MM.1S (cell line): ENCODE results near the gene ATP5ME.

Experiments used
- DNase-seq: peaks from one replicate; pipeline ENCODE4 v3.0.0-alpha.2; 2015
- H2AFZ ChIP-seq: fragments of 300-600 bp; sonication (generic); 2 replicates; pipeline ENCODE4 v1.6.0; 2016; ENCODE audit warnings: antibody characterized with exemption, low read length
- H3F3A ChIP-seq: fragments of 300-600 bp; sonication (generic); 2 replicates; pipeline ENCODE4 v1.6.1; 2016; ENCODE audit warnings: mild to moderate bottlenecking, antibody characterized with exemption, low read length, moderate library complexity, mixed read lengths; ENCODE audit not compliant: insufficient read depth
- H3K27ac ChIP-seq: fragments of 300-600 bp; sonication (generic); 2 replicates; pipeline ENCODE4 v1.5.1; 2016; ENCODE audit warnings: mild to moderate bottlenecking, low read length
- H3K27me3 ChIP-seq: fragments of 300-600 bp; sonication (generic); replicated peaks from 2 replicates; pipeline ENCODE4 v1.6.0; 2016; ENCODE audit warnings: low read length; ENCODE audit not compliant: insufficient read depth
- H3K36me3 ChIP-seq: fragments of 300-600 bp; sonication (generic); replicated peaks from 2 replicates; pipeline ENCODE4 v1.6.1; 2016; ENCODE audit warnings: mild to moderate bottlenecking, low read length, mixed read lengths; ENCODE audit not compliant: insufficient read depth
- H3K4me1 ChIP-seq: fragments of 300-600 bp; sonication (generic); 2 replicates; pipeline ENCODE4 v1.6.1; 2016; ENCODE audit warnings: low read length, mixed read lengths
- H3K4me2 ChIP-seq: fragments of 300-600 bp; sonication (generic); 2 replicates; pipeline ENCODE4 v1.6.0; 2016; ENCODE audit warnings: low read depth, low read length
- H3K4me3 ChIP-seq: fragments of 300-600 bp; sonication (generic); 2 replicates; pipeline ENCODE4 v1.5.1; 2016; ENCODE audit warnings: low read length, mixed read lengths
- H3K79me2 ChIP-seq: fragments of 300-600 bp; sonication (generic); 2 replicates; pipeline ENCODE4 v1.6.1; 2016; ENCODE audit warnings: mixed run types, low read length, mixed read lengths
- H3K9ac ChIP-seq: fragments of 300-600 bp; sonication (generic); 2 replicates; pipeline ENCODE4 v1.6.1; 2016; ENCODE audit warnings: low read length, mixed read lengths
- H3K9me2 ChIP-seq: fragments of 300-600 bp; sonication (generic); replicated peaks from 2 replicates; pipeline ENCODE4 v1.6.1; 2016; ENCODE audit warnings: mild to moderate bottlenecking, low read length, mixed read lengths; ENCODE audit not compliant: insufficient read depth
- H3K9me3 ChIP-seq: fragments of 300-600 bp; sonication (generic); replicated peaks from 2 replicates; pipeline ENCODE4 v1.6.1; 2016; ENCODE audit warnings: mild to moderate bottlenecking, low read length, mixed read lengths; ENCODE audit not compliant: insufficient read depth
- H4K20me1 ChIP-seq: fragments of 300-600 bp; sonication (generic); 2 replicates; pipeline ENCODE4 v1.6.1; 2016; ENCODE audit warnings: mild to moderate bottlenecking, low read length, moderate library complexity, mixed read lengths; ENCODE audit not compliant: insufficient read depth
- CTCF ChIP-seq: fragments of 300-600 bp; sonication (generic); IDR thresholded peaks from 2 replicates; pipeline ENCODE4 v1.5.1; 2016; ENCODE audit warnings: antibody characterized with exemption, low read length, mixed read lengths
- EZH2 ChIP-seq: fragments of 300-600 bp; sonication (generic); optimal IDR thresholded peaks from 2 replicates; pipeline ENCODE3; 2017; ENCODE audit warnings: low read depth, mild to moderate bottlenecking, antibody characterized with exemption, low read length, mixed read lengths
- EZH2phosphoT487 ChIP-seq: fragments of 300-600 bp; sonication (generic); IDR thresholded peaks from 2 replicates; pipeline ENCODE4 v1.6.1; 2018; ENCODE audit warnings: antibody characterized with exemption, low read length

The ATP5ME gene

GRCh38 chr4:661231-661630 is 12.8 kb downstream of the ATP5ME start:
- TF ChIP-seq EZH2: no peak
- TF ChIP-seq CTCF: no peak
- no peak overlapping the region for H3K9ac ChIP-seq
- H3K4me1 ChIP-seq: no peaks in the 10 kb centered on the region
- no peak overlapping the region for H3K4me3 ChIP-seq
- no peaks in the 10 kb centered on the region for H4K20me1 ChIP-seq
- no peaks in the 10 kb centered on the region for H3K36me3 ChIP-seq
- no peak for DNase-seq
- H2AFZ ChIP-seq: no peak overlapping the region
- no peaks in the 10 kb centered on the region for H3K27me3 ChIP-seq
- H3K4me2 ChIP-seq: no peak overlapping the region
- H3F3A ChIP-seq: no peaks in the 10 kb centered on the region
- H3K79me2 ChIP-seq: no peaks in the 10 kb centered on the region
- H3K9me3 ChIP-seq: no peaks in the 10 kb centered on the region
- H3K27ac ChIP-seq: no peak overlapping the region
- H3K9me2 ChIP-seq: no peaks in the 10 kb centered on the region

- Histone ChIP-seq H3K9me3 (no peaks in the 10 kb centered on the region), H3F3A (no peaks in the 10 kb centered on the region), H3K9me2 (no peaks in the 10 kb centered on the region), H3K36me3 (no peaks in the 10 kb centered on the region), H3K79me2 (no peaks in the 10 kb centered on the region), H4K20me1 (no peaks in the 10 kb centered on the region), H3K9ac (no peak overlapping the region), H3K4me2 (no peak overlapping the region), H3K4me3 (no peak overlapping the region), H3K4me1 (no peaks in the 10 kb centered on the region), H3K27me3 (no peaks in the 10 kb centered on the region), H3K27ac (no peak overlapping the region), H2AFZ (no peak overlapping the region)
- TF ChIP-seq EZH2: no peak
- no peak for TF ChIP-seq EZH2phosphoT487
- no peak for DNase-seq
Measured at GRCh38 chr4:660401-660800, 13.7 kb downstream of the ATP5ME start.

GRCh38 chr4:659851-660250 is 14.2 kb downstream of the ATP5ME start:
- no peak overlapping the region for H2AFZ ChIP-seq
- no peaks in the 10 kb centered on the region for H3K36me3 ChIP-seq
- no peak for TF ChIP-seq EZH2phosphoT487
- no peak for TF ChIP-seq EZH2
- TF ChIP-seq CTCF: no peak
- H3K4me2 ChIP-seq: no peak overlapping the region
- no peaks in the 10 kb centered on the region for H4K20me1 ChIP-seq
- H3K79me2 ChIP-seq: no peaks in the 10 kb centered on the region
- no peak overlapping the region for H3K9ac ChIP-seq
- DNase-seq: no peak
- no peak overlapping the region for H3K4me3 ChIP-seq
- no peak overlapping the region for H3K27ac ChIP-seq
- no peaks in the 10 kb centered on the region for H3K4me1 ChIP-seq
- H3K9me3 ChIP-seq: no peaks in the 10 kb centered on the region
- H3K27me3 ChIP-seq: no peaks in the 10 kb centered on the region
- no peaks in the 10 kb centered on the region for H3K9me2 ChIP-seq
- no peaks in the 10 kb centered on the region for H3F3A ChIP-seq

- DNase-seq: no peak
- no peaks in the 10 kb centered on the region for H3K36me3 ChIP-seq
- no peaks in the 10 kb centered on the region for H3K4me1 ChIP-seq
- H3K79me2 ChIP-seq: no peaks in the 10 kb centered on the region
- H3K4me3 ChIP-seq: no peak overlapping the region
- no peak overlapping the region for H3K4me2 ChIP-seq
- no peak overlapping the region for H3K27ac ChIP-seq
- no peaks in the 10 kb centered on the region for H3K9me3 ChIP-seq
- no peaks in the 10 kb centered on the region for H3K27me3 ChIP-seq
- no peaks in the 10 kb centered on the region for H3K9me2 ChIP-seq
- no peak overlapping the region for H2AFZ ChIP-seq
- H3F3A ChIP-seq: no peaks in the 10 kb centered on the region
- no peak overlapping the region for H3K9ac ChIP-seq
- no peak for TF ChIP-seq CTCF
- no peak for TF ChIP-seq EZH2
- TF ChIP-seq EZH2phosphoT487: no peak
- no peaks in the 10 kb centered on the region for H4K20me1 ChIP-seq
Measured at GRCh38 chr4:658681-659667, 15.1 kb downstream of the ATP5ME start.
